HTERT RPE-1 (cell line): ENCODE data around the gene CLEC18B.
"Not testable (repeated sequence)": the region's sequence is repeated elsewhere in the genome, so short reads cannot be mapped to it uniquely, and the experiment has no call there.

Experiments used
- in situ Hi-C: fragments of 300-500 bp; cut with MboI; formaldehyde crosslinking; loops from 4 replicates; pipeline ENCODE4 v1.14.3; 2020; ENCODE audit warnings: low sequenced_read_pairs

Gene CLEC18B

DNA sequence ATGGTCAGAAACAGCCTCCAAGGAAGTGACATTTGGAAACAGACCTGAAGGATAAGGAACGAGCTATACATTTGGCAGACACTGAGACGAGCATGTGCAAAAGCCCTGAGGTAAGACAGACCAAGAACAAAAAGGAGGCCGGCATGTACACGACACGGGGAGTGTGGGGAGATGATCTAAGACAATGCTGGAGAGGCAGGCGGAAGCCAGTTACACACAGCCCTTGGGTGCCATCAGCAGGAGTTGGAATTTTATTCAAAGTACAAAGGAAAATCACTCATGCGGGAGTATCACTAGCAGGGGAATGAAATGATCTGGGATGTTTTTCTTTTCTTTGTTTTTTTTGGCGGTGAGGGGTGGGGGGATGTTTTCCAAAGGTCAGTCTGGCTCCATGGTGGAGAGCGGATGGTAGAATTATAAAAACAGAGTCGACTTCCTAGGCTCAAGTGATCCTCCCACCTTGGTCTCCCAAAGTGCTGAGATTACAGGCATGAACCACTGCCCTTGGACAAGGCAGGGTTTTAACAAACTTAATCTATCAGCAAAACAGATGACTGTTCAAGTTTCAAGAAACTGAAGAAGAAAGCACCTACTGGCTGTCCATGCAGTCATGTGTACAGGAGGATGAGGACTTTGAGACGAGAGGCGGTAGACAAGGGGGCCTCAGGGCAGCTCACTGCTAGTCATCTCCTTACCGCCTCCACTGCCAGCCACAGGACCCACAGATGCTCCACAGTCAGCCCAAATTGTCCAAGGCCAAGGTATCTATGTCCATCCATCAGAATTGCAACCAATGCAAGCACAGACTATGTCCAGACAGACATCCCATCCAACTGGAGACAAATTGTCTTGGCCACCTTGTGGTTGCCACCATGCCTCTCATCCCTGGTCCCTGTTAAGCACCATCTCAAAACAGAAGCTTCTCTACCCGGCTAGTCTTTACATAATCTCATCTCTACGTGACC, 59.4 kb downstream of the CLEC18B start:
- in situ Hi-C loops, result not testable (repeated sequence)
